ENCODE results near the gene NDUFA12.

DNA sequence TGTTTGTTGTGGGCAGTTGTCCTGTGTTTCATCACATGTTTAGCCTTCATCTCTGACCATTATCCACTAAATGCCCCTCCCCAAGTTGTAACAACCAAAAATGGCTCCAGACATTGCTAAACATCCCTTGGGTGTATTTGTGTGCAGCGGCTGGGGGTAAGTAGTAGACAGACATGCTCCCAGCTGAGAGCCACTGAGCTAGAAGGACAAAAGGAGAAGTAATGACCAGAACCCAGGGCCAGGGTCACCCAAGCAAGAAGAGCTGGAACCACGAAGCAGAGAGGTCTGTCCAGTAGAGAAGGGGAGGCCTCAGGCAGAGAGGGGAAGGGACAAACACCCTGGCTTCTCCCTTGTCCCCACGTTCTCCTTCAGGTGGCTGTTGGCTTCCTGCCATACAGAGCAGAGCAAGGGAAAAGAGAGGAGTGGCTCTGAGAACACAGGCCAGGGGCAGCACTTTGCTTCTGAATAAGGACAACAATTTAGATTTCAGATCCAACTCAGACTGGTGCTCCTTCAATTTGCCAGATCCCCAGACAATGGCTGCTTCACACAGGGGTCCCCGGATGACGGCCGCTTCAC is 55.2 kb downstream of the NDUFA12 start:
- TF ChIP-seq PRMT5 (CRISPR knock-in tag; IDR thresholded peaks at IDR 0.05): no peak
- no peak for TF ChIP-seq JUNB (CRISPR knock-in tag; conservative IDR thresholded peaks at IDR 0.05)
- TF ChIP-seq MXI1 (IDR thresholded peaks at IDR 0.05; ENCODE audit: low read depth, low read length): no peak
- TF ChIP-seq SMARCC2 (IDR thresholded peaks at IDR 0.05; ENCODE audit: low read depth): no peak
- no peak for TF ChIP-seq EGR1 (conservative IDR thresholded peaks at IDR 0.05)
- TF ChIP-seq RBM39 (optimal IDR thresholded peaks at IDR 0.05; ENCODE audit: low read depth, low read length): no peak
- no peak for TF ChIP-seq RFX1 (IDR thresholded peaks at IDR 0.05)
- TF ChIP-seq JUND (IDR thresholded peaks at IDR 0.05; ENCODE audit: borderline replicate concordance, low read depth, low read length): no peak
- no peak for TF ChIP-seq JUND (tag; IDR thresholded peaks at IDR 0.05; ENCODE audit: borderline replicate concordance, low read depth, low read length)
- TF ChIP-seq, protein P1, sequence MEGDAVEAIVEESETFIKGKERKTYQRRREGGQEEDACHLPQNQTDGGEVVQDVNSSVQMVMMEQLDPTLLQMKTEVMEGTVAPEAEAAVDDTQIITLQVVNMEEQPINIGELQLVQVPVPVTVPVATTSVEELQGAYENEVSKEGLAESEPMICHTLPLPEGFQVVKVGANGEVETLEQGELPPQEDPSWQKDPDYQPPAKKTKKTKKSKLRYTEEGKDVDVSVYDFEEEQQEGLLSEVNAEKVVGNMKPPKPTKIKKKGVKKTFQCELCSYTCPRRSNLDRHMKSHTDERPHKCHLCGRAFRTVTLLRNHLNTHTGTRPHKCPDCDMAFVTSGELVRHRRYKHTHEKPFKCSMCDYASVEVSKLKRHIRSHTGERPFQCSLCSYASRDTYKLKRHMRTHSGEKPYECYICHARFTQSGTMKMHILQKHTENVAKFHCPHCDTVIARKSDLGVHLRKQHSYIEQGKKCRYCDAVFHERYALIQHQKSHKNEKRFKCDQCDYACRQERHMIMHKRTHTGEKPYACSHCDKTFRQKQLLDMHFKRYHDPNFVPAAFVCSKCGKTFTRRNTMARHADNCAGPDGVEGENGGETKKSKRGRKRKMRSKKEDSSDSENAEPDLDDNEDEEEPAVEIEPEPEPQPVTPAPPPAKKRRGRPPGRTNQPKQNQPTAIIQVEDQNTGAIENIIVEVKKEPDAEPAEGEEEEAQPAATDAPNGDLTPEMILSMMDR (IDR thresholded peaks at IDR 0.05 in 2 of 3, conservative IDR thresholded peaks at IDR 0.05 in 1 of 3; ENCODE audit: insufficient read depth in 2 of 3, low read depth in 1 of 3, low read length in 3 of 3): no peak
- TF ChIP-seq PHB2 (IDR thresholded peaks at IDR 0.05; ENCODE audit: low read depth): no peak
